ENCODE data around the gene IPO9. TPM values are rescaled to one million over a fixed set of nuclear protein-coding genes. Genes with fewer than 3 reads are reported as not detected.
A peak's percentile ranks its signal among the peaks of the same experiment; 100 is the strongest.

The IPO9 gene
- polyA plus RNA-seq, 4 donors, result 7.0 to 26.0 (median 12.3) TPM

DNA sequence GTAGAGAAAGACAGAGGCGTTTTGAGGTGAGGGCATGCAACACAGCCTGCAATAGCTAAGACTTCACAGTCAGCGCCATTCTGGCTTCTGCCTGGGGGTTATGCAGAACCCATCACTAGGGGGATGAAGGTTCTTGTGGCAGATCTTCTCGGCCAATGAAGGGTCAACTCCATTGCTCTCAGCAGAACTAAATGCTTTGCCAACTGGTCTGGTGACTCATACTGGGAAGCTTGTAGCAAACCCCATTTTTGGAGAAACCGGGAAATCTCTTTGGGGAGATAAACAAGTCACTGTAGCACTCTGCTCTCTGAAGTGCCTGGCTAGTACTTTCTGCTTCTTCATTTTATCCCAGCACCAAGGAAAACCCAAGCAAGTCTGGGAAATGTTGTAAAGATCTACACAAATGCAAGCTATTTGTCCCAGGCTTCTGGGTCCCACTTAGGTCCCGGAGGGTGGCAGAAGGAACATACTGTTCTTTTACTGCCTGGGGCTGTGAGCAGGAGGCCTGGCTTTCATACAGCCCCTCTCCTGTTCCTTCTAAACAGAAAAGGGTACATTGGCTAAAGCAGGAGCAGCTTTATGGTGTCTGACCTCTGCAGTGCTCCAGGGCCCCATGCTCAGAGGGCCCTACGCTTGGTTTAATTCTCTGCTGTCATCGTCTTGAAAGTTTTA is 88.5 kb downstream of the IPO9 start:
- Histone ChIP-seq H3K27me3 (ENCODE audit: control insufficient read depth in 3 of 3, insufficient read depth in 3 of 3, low read length in 3 of 3) (peaks cover 0 to 2% (median 0%) of the 10 kb centered on the region in 3 donors), H3K9me3 (ENCODE audit: control insufficient read depth in 2 of 2, insufficient read depth in 1 of 2, low read depth in 1 of 2, low read length in 1 of 2) (no peaks in the 10 kb centered on the region), H3K36me3 (ENCODE audit: control insufficient read depth in 3 of 3, insufficient read depth in 2 of 3, low read depth in 1 of 3, low read length in 3 of 3) (no peaks in the 10 kb centered on the region), H3K4me3 (ENCODE audit: low read depth in 1 of 3, low read length in 3 of 3) (no peak overlapping the region), H3K27ac (ENCODE audit: low read depth in 1 of 3, low read length in 2 of 3) (peak overlapping the region in 1 of 3 donors; percentile 75), H3K4me1 (ENCODE audit: control insufficient read depth in 3 of 3, insufficient read depth in 2 of 3, low read depth in 1 of 3, low read length in 2 of 3) (no peaks in the 10 kb centered on the region)
- WGBS, 3 donors, result 67 to 85% (median 84%) methylated on average over 7 of the region's 7 CpGs
- DNase-seq (no peak), FAIRE-seq (no peak)

GRCh38 chr1:201918343-201918742 is 89.4 kb downstream of the IPO9 start:
- Histone ChIP-seq H3K36me3 (ENCODE audit: control insufficient read depth in 3 of 3, insufficient read depth in 2 of 3, low read depth in 1 of 3, low read length in 3 of 3) (no peaks in the 10 kb centered on the region), H3K9me3 (ENCODE audit: control insufficient read depth in 2 of 2, insufficient read depth in 1 of 2, low read depth in 1 of 2, low read length in 1 of 2) (no peaks in the 10 kb centered on the region), H3K27ac (ENCODE audit: low read depth in 1 of 3, low read length in 2 of 3) (peak overlapping the region in 2 of 3 donors; percentile 9 to 75), H3K4me3 (ENCODE audit: low read depth in 1 of 3, low read length in 3 of 3) (no peak overlapping the region), H3K4me1 (ENCODE audit: control insufficient read depth in 3 of 3, insufficient read depth in 2 of 3, low read depth in 1 of 3, low read length in 2 of 3) (no peaks in the 10 kb centered on the region), H3K27me3 (ENCODE audit: control insufficient read depth in 3 of 3, insufficient read depth in 3 of 3, low read length in 3 of 3) (peaks cover 0 to 2% (median 0%) of the 10 kb centered on the region in 3 donors)
- FAIRE-seq, result no peak
- WGBS, 3 donors, result 79 to 85% (median 79%) methylated on average over 5 of the region's 5 CpGs
- no peak for DNase-seq

- H3K27ac ChIP-seq (ENCODE audit: low read depth in 1 of 3, low read length in 2 of 3), result no peak overlapping the region
- no peaks in the 10 kb centered on the region for H3K4me1 ChIP-seq (ENCODE audit: control insufficient read depth in 3 of 3, insufficient read depth in 2 of 3, low read depth in 1 of 3, low read length in 2 of 3)
- no peak for DNase-seq
These were observed 93.1 kb downstream of the IPO9 start for GRCh38 chr1:201921952-201922558.

GRCh38 chr1:201925301-201925567 is 96.3 kb downstream of the IPO9 start:
- H3K27me3 ChIP-seq (ENCODE audit: control insufficient read depth in 3 of 3, insufficient read depth in 3 of 3, low read length in 3 of 3), result no peaks in the 10 kb centered on the region
- no peak overlapping the region for H3K27ac ChIP-seq (ENCODE audit: low read depth in 1 of 3, low read length in 2 of 3)
- H3K4me1 ChIP-seq (ENCODE audit: control insufficient read depth in 3 of 3, insufficient read depth in 2 of 3, low read depth in 1 of 3, low read length in 2 of 3), result no peaks in the 10 kb centered on the region
- DNase-seq, result no peak
- no peaks in the 10 kb centered on the region for H3K36me3 ChIP-seq (ENCODE audit: control insufficient read depth in 3 of 3, insufficient read depth in 2 of 3, low read depth in 1 of 3, low read length in 3 of 3)
- WGBS, 3 donors, result 67 to 75% (median 71%) methylated on average over 2 of the region's 2 CpGs
- no peak overlapping the region for H3K4me3 ChIP-seq (ENCODE audit: low read depth in 1 of 3, low read length in 3 of 3)
- no peak for FAIRE-seq
- no peaks in the 10 kb centered on the region for H3K9me3 ChIP-seq (ENCODE audit: control insufficient read depth in 2 of 2, insufficient read depth in 1 of 2, low read depth in 1 of 2, low read length in 1 of 2)

More at GRCh38 chr1:201921952-201922558, 93.1 kb downstream of the IPO9 start:
- 77 to 93% (median 84%) methylated on average over 3 of the region's 3 CpGs for WGBS, 3 donors
- Histone ChIP-seq H3K9me3 (ENCODE audit: control insufficient read depth in 2 of 2, insufficient read depth in 1 of 2, low read depth in 1 of 2, low read length in 1 of 2) (no peaks in the 10 kb centered on the region), H3K27me3 (ENCODE audit: control insufficient read depth in 3 of 3, insufficient read depth in 3 of 3, low read length in 3 of 3) (no peaks in the 10 kb centered on the region), H3K4me3 (ENCODE audit: low read depth in 1 of 3, low read length in 3 of 3) (no peak overlapping the region), H3K36me3 (ENCODE audit: control insufficient read depth in 3 of 3, insufficient read depth in 2 of 3, low read depth in 1 of 3, low read length in 3 of 3) (no peaks in the 10 kb centered on the region)
- FAIRE-seq, result no peak

- H3K27me3 ChIP-seq (ENCODE audit: control insufficient read depth in 3 of 3, insufficient read depth in 3 of 3, low read length in 3 of 3), result no peaks in the 10 kb centered on the region
- DNase-seq (no peak), FAIRE-seq (no peak)
- H3K4me1 ChIP-seq (ENCODE audit: control insufficient read depth in 3 of 3, insufficient read depth in 2 of 3, low read depth in 1 of 3, low read length in 2 of 3), result no peaks in the 10 kb centered on the region
- WGBS, 3 donors, result 64 to 86% (median 77%) methylated on average over 5 of the region's 5 CpGs
- no peak overlapping the region for H3K4me3 ChIP-seq (ENCODE audit: low read depth in 1 of 3, low read length in 3 of 3)
- H3K36me3 ChIP-seq (ENCODE audit: control insufficient read depth in 3 of 3, insufficient read depth in 2 of 3, low read depth in 1 of 3, low read length in 3 of 3), result no peaks in the 10 kb centered on the region
- no peaks in the 10 kb centered on the region for H3K9me3 ChIP-seq (ENCODE audit: control insufficient read depth in 2 of 2, insufficient read depth in 1 of 2, low read depth in 1 of 2, low read length in 1 of 2)
- peak overlapping the region in 1 of 3 donors; percentile 71 for H3K27ac ChIP-seq (ENCODE audit: low read depth in 1 of 3, low read length in 2 of 3)
These were observed 97.2 kb downstream of the IPO9 start for GRCh38 chr1:201925981-201926645.

- no peaks in the 10 kb centered on the region for H3K9me3 ChIP-seq (ENCODE audit: control insufficient read depth in 2 of 2, insufficient read depth in 1 of 2, low read depth in 1 of 2, low read length in 1 of 2)
- H3K27ac ChIP-seq (ENCODE audit: low read depth in 1 of 3, low read length in 2 of 3), result no peak overlapping the region
- H3K27me3 ChIP-seq (ENCODE audit: control insufficient read depth in 3 of 3, insufficient read depth in 3 of 3, low read length in 3 of 3), result no peaks in the 10 kb centered on the region
- no peak overlapping the region for H3K4me3 ChIP-seq (ENCODE audit: low read depth in 1 of 3, low read length in 3 of 3)
- 92 to 97% (median 92%) methylated on average over 3 of the region's 3 CpGs for WGBS, 3 donors
- DNase-seq, result no peak
- no peak for FAIRE-seq
- no peaks in the 10 kb centered on the region for H3K36me3 ChIP-seq (ENCODE audit: control insufficient read depth in 3 of 3, insufficient read depth in 2 of 3, low read depth in 1 of 3, low read length in 3 of 3)
- no peaks in the 10 kb centered on the region for H3K4me1 ChIP-seq (ENCODE audit: control insufficient read depth in 3 of 3, insufficient read depth in 2 of 3, low read depth in 1 of 3, low read length in 2 of 3)
These were observed 99.3 kb downstream of the IPO9 start for GRCh38 chr1:201928266-201928665.

DNA sequence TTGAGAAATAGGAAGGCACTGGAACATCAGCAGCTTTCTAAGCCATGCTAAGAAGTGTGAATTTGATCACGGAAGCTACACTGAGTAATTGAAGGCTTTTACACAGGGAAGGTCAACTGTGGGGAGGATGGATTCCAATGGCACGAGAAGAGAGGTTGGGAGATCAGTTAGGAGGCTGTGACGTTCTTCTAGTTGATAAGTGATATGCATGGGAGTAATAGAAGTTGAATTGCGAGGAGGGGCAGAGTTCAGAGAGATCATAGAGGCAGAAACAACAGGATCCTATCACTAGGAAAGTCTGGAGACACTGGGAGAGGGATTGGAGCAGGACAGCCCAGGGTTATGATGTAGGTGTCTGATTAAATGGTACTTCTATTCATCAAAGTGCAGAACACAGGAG is 101.2 kb downstream of the IPO9 start:
- FAIRE-seq, result no peak
- Histone ChIP-seq H3K27ac (ENCODE audit: low read depth in 1 of 3, low read length in 2 of 3) (no peak overlapping the region), H3K36me3 (ENCODE audit: control insufficient read depth in 3 of 3, insufficient read depth in 2 of 3, low read depth in 1 of 3, low read length in 3 of 3) (no peaks in the 10 kb centered on the region), H3K4me1 (ENCODE audit: control insufficient read depth in 3 of 3, insufficient read depth in 2 of 3, low read depth in 1 of 3, low read length in 2 of 3) (no peaks in the 10 kb centered on the region), H3K27me3 (ENCODE audit: control insufficient read depth in 3 of 3, insufficient read depth in 3 of 3, low read length in 3 of 3) (no peaks in the 10 kb centered on the region), H3K9me3 (ENCODE audit: control insufficient read depth in 2 of 2, insufficient read depth in 1 of 2, low read depth in 1 of 2, low read length in 1 of 2) (no peaks in the 10 kb centered on the region), H3K4me3 (ENCODE audit: low read depth in 1 of 3, low read length in 3 of 3) (no peak overlapping the region)
- 21 to 57% (median 29%) methylated on average over 4 of the region's 4 CpGs for WGBS, 3 donors
- DNase-seq, result peak in 1 of 2 donors; percentile 76

- WGBS, 3 donors, result 58 to 66% (median 63%) methylated on average over 5 of the region's 5 CpGs
- no peak for FAIRE-seq
- Histone ChIP-seq H3K4me3 (ENCODE audit: low read depth in 1 of 3, low read length in 3 of 3) (no peak overlapping the region), H3K27ac (ENCODE audit: low read depth in 1 of 3, low read length in 2 of 3) (no peak overlapping the region), H3K9me3 (ENCODE audit: control insufficient read depth in 2 of 2, insufficient read depth in 1 of 2, low read depth in 1 of 2, low read length in 1 of 2) (no peaks in the 10 kb centered on the region), H3K27me3 (ENCODE audit: control insufficient read depth in 3 of 3, insufficient read depth in 3 of 3, low read length in 3 of 3) (no peaks in the 10 kb centered on the region), H3K4me1 (ENCODE audit: control insufficient read depth in 3 of 3, insufficient read depth in 2 of 3, low read depth in 1 of 3, low read length in 2 of 3) (no peaks in the 10 kb centered on the region), H3K36me3 (ENCODE audit: control insufficient read depth in 3 of 3, insufficient read depth in 2 of 3, low read depth in 1 of 3, low read length in 3 of 3) (no peaks in the 10 kb centered on the region)
- no peak for DNase-seq
These were observed 101.8 kb downstream of the IPO9 start for GRCh38 chr1:201930803-201931202.

Measured in small intestine (tissue), 7 donors.